ENCODE data around the gene FXYD3.
A peak's percentile ranks its signal among the peaks of the same experiment; 100 is the strongest.

Gene FXYD3

DNA sequence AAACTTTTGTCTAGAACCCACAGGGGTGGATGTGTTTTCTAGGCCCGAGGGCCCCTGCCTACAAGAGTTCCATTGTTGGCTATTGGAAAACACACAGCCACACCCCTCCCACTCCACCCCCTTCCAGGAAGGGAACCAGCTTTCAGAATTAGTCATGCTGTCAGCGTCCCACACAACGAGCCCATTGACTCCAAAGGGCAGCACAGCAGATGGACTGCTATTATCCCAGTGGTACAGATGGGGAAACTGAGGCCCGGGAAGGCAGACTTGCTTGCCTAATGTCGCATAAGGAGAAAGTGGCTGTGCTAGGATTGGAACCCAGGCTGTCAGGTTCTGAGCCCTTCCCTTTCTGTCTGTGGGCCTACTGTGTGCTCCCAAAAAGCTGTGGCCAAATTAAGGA is 8.1 kb upstream of the FXYD3 start:
- no peak for DNase-seq

- DNase-seq: no peak
These were observed 6.9 kb upstream of the FXYD3 start for GRCh38 chr19:35108730-35109129.

DNA sequence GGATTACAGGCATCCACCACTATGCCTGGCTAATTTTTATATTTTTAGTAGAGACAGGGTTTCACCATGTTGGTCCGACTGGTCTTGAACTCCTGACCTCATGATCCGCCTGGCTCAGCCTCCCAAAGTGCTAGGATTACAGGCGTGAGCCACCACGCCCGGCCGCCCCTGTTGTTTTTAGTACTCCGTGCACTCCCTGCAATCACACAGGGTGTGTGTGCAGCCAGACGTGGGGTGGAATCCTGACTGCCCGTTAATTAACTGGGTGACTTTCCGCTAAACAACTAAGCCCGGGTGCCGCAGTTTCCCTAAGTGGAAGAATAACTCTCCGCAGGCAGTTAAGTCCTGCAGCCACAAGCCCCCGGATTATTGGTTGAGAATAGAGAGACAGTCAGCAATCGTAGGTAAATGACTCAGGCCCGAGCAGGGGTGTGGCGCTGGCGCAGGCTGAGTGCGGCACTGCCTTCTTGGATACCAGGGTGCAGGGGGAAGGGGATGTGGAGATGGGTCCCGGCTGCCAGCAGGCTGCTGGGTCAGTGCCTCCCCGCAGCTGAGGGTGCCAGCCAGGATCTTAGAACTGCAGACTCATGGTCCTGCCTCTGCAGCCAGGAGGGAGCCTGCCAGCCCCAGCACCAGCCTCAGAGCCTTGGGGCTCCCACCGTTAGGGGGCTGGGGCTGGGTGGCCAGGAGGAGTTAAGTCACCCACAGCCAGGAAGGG is 6.1 kb upstream of the FXYD3 start:
- DNase-seq: no peak

- no peak for DNase-seq
These were observed 4.6 kb upstream of the FXYD3 start for GRCh38 chr19:35110974-35111373.

GRCh38 chr19:35112995-35113688 is 2.5 kb upstream of the FXYD3 start:
- no peak for DNase-seq

GRCh38 chr19:35114353-35115176 is 1.1 kb upstream of the FXYD3 start:
- DNase-seq: peak; percentile 79

DNA sequence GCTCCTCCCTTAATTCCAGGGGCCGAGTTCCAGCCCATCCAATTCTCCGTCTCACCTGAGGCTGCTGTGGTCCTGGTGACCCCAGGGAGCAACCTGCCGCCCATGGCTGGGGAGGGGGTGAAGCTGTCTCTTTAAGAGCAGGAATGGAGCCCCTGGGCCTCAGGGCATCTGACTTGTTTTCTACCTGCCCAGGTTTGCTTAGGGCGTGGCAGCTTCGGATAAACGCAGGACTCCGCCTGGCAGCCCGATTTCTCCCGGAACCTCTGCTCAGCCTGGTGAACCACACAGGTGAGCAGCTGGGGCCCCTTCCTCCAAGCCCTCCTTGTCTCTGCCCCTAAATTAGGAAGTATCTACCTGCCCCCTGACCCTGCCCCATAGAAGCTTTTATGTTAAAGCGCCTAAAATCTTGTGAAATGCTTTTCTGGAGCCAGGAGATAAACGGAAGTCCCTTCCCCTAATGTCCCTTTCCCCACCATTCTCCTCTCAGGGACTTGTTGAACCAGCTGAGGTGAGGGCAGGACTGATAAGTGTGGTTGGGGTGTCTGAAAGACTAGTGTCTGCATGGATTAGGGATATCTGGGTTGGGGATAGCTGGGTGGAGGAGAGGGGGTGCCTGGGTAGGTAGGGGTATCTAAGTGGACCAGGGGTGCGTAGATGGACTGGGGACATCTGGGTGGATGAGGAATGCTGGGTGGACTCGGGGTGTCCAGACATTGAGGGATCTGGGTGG is 614 bp downstream of the FXYD3 start:
- no peak for DNase-seq

DNA sequence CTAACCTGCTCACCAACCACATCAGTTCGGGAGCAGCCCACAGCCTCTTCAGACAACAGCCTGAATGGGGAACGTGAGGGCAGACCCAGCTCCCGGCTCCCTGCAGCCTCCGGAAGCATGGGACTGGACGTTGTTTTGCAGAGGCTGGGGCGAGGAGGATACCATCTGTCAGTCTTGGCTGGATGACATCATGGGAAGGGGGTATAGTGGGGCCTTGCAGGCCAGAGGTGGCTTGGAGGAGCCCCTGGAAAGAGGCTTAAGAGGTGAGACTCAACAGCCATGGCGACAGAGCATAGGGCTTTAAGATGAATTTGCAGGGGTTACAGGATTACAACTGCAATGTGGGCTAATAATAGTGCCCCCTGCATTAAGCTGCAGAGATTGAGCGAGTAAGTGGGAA is 1.5 kb downstream of the FXYD3 start:
- no peak for DNase-seq

DNA sequence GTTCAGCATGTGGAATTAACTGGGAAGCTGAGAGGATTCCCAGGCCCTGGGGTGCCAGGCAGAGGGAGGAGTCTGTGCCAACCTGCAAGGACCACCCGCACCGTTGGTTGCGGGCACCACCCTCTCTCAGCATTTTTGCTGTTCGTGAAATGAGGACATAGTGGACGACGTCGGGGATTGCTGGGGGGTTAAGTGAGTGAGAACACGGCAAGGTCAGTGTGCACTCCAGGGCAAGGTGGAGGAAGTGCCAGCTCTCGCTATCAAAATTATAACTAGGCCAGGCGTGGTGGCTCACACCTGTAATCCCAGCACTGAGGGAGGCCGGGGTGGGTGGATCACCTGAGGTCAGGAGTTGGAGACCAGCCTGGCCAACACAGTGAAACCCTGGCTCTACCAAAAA is 2.2 kb downstream of the FXYD3 start:
- DNase-seq: no peak

DNA sequence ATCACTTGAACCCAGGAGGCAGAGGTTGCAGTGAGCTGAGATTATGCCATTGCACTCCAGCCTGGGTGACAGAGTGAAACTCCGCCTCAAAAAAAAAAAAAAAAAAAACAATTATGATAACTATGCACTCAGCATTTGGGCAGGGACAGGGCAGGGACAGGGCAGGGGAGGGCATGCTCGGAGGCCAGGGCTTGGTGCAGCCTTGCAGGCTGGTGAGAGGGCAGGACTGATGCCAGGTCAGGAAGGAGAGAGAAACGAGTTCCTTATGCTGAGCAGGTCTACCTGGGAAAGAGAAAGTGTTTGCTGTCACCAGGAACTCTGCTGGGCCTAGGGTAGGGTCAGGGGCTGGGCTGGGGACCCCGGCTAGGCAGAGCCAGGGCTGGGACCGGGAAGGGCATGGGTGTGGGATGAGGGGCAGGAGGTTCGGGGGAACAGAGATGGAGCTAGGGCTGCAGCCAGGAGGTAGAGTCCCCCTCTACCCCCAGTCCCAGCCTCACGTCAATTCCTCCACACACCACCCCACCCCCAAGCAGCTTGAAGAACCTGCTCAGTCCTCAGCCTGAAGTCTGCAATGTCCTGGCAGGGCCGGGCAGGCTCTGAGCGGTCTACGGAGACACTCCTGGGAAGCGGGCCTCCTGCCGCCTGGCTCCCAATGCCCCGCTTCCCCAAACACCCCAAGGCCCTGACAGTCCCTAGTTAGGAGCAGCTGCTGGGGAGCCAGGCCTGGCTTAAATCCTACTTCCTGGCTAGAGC is 2.8 kb downstream of the FXYD3 start:
- no peak for DNase-seq

DNA sequence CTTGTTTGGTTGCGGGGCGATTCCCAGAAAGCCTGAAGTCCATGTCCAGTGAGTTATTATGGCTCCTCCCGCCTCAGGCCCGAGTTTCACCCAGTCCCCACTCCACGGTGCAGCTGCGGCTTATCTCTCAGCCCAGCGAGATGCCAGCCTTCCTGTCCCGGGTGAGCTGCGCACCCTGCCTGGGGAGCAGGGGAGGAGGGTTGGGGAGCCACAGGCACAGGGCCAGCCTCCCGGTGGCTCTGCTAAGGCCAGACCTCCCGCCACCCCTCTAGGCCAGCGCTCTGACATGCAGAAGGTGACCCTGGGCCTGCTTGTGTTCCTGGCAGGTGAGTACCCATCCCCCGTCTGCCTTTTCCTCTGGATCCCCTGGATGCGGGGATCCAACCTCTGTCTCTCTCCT is 3.5 kb downstream of the FXYD3 start:
- no peak for DNase-seq

GRCh38 chr19:35119578-35120155 is 4.0 kb downstream of the FXYD3 start:
- no peak for DNase-seq

GRCh38 chr19:35120492-35120891 is 4.9 kb downstream of the FXYD3 start:
- no peak for DNase-seq

DNA sequence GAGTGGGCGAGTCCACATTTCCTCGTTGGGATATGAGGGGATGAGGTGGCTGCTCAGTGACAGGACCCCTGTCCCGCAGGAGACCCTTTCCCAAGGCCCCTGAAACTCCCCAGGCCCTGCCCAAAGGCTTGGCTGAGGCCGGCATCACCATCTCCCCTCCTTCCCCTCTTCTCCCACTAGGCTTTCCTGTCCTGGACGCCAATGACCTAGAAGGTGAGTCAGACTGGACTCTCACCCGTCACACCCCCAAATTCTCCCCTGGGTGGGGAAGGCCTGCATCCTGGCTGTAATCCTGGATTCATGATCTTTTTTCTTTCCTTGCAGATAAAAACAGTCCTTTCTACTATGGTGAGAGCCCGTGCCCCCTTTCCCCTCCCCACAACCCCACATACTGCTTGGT is 5.3 kb downstream of the FXYD3 start:
- DNase-seq: no peak

DNA sequence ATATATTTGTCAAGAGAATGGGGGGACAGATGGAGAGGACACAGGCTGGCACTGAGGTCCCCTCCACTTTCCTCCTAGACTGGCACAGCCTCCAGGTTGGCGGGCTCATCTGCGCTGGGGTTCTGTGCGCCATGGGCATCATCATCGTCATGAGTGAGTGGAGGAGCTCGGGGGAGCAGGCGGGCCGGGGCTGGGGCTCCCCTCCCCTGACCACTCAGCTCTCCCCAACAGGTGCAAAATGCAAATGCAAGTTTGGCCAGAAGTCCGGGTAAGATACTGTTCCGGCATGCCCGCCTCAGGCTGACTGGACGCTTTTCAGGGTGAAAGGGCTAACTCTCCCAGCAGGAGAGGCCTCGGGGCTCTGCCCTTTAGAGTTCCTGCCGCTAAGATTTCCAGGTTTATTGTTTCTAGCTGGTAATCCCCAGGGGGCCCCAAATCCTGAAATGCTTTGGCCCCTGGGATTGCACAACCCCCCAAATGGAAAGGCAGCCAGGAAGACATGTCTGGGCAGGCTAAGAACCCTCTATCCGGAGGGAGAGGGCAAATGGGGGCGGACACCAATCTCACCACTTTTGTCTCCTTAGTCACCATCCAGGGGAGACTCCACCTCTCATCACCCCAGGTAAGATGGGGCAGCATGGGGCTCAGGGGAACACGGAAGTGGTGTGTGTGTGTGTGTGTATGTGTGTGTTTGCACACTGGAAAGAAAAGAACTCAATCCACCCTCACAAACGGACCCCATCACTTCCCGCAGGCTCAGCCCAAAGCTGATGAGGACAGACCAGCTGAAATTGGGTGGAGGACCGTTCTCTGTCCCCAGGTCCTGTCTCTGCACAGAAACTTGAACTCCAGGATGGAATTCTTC is 7.3 kb downstream of the FXYD3 start:
- no peak for DNase-seq

GRCh38 chr19:35123573-35123972 is 8.0 kb downstream of the FXYD3 start:
- no peak for DNase-seq

DNA sequence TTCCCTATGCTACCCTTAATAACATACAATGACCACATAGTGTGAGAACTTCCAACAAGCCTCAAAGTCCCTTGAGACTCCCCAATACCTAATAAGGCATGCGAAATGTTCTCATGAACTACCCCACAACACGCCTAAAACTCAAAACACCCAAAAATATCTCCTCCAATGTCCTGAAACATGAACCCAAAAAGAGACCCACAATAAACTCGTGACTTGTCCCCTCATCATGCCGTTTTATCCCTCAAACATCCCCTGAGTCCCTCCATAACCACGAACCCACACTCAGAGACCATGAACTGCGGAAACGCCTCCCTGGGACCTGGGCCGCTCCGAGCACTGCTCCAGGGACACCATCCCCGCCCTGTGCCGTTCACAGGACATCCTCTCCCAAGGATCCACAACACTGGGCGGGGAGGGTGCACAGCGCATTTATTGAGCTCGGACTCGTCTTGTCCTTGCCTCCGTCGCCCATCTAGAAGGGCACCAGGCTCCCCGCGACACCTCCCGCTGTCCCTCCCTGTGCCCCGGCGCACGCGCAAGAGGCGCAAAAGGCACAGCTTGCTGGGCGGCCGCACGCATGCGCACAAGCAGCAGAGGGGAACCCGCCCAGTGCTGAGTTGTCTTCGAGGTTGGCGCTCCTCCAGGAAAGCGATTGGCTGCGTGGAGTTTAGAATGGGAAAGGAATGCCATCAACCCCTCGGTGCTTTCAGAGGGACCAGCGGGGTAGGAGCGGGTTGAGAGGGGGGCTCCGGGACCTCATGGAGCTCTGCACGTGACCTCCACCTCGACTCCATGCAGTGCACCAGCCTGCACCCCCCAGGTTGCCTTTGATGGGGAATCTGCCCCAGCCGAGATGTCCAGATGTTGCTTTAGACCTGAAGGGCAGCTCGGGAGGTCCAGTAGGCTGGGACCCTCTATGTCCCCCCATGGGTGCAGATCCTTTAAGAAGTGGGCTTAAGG is 8.8 kb downstream of the FXYD3 start:
- DNase-seq: peak; percentile 86

GRCh38 chr19:35125270-35125717 is 9.7 kb downstream of the FXYD3 start:
- DNase-seq: no peak

GRCh38 chr19:35125749-35126623 is 10.4 kb downstream of the FXYD3 start:
- DNase-seq: no peak

Measured in OCI-M1 (cell line).